B cell (primary cell): ENCODE results near the gene ADGRV1. TPM values are rescaled to one million over a fixed set of nuclear protein-coding genes. Genes with fewer than 3 reads are reported as not detected.

Experiments
- ATAC-seq: fragments of 200-7000 bp; cut with Tn5 transposase; one replicate; pipeline ENCODE4 v1.10.0; 2021; ENCODE audit warnings: low read depth, mild to moderate bottlenecking, moderate number of reproducible peaks, moderate library complexity
- CTCF ChIA-PET: fragments of 350-600 bp; sonication (Branson Sonifier 250); formaldehyde crosslinking; loops from one replicate; lab custom pipeline; 2021; ENCODE audit warnings: antibody characterized with exemption, inconsistent platforms; lab: Charles Lee
- POLR2A ChIA-PET: fragments of 350-600 bp; sonication (Branson Sonifier 250); formaldehyde crosslinking; loops from one replicate; lab custom pipeline; 2021; ENCODE audit warnings: antibody characterized with exemption; lab: Charles Lee
- DNase-seq: peaks from one replicate; pipeline ENCODE4 v3.0.0; 2013
- H2AFZ ChIP-seq: 2 replicates; pipeline ENCODE4 v1.6.1; 2012; ENCODE audit warnings: mild to moderate bottlenecking, low read depth, low read length; ENCODE audit not compliant: insufficient read depth, poor library complexity, severe bottlenecking
- H3K27ac ChIP-seq, 2 donors: 1 replicate in 1 of 2; 2 replicates in 1 of 2; pipeline ENCODE4 v1.5.1; 2012 to 2013; ENCODE audit warnings: low read length in 2 of 2, mild to moderate bottlenecking in 2 of 2, moderate library complexity in 1 of 2
- H3K27me3 ChIP-seq, 4 experiments: fragments of 200-600 bp in 1 of 4; sonication (generic) in 1 of 4; replicated peaks in 1 of 4; 1 replicate in 2 of 4; 2 replicates in 2 of 4; pipeline versions ENCODE4 v1.6.1 to v1.7.0; 2013 to 2016; ENCODE audit warnings: low read length in 3 of 4, mild to moderate bottlenecking in 2 of 4, mixed read lengths in 1 of 4, moderate library complexity in 1 of 4; ENCODE audit not compliant: insufficient read depth in 4 of 4, control insufficient read depth in 3 of 4; ENCODE audit errors: control extremely low read depth in 1 of 4
- H3K36me3 ChIP-seq, 2 experiments: replicated peaks in 1 of 2; 1 replicate in 1 of 2; 2 replicates in 1 of 2; pipeline versions ENCODE4 v1.6.1 to v1.7.1; 2013; ENCODE audit warnings: low read length in 1 of 2; ENCODE audit not compliant: insufficient read depth in 2 of 2, control insufficient read depth in 1 of 2; ENCODE audit errors: control extremely low read depth in 1 of 2, extremely low read depth in 1 of 2
- H3K4me1 ChIP-seq, 2 donors: fragments of 200-600 bp in 1 of 2; sonication (generic) in 1 of 2; 1 replicate in 1 of 2; 2 replicates in 1 of 2; pipeline versions ENCODE4 v1.5.1 to v1.6.1; 2013 to 2017; ENCODE audit warnings: low read length in 2 of 2; ENCODE audit not compliant: control insufficient read depth in 2 of 2, insufficient read depth in 2 of 2
- H3K4me2 ChIP-seq: replicated peaks from 2 replicates; pipeline ENCODE3; 2012; ENCODE audit warnings: mild to moderate bottlenecking, low read depth, low read length; ENCODE audit not compliant: poor library complexity, severe bottlenecking
- H3K4me3 ChIP-seq, 5 experiments: fragments of 200-600 bp in 1 of 5; sonication (generic) in 1 of 5; 1 replicate in 3 of 5; 2 replicates in 2 of 5; pipeline versions ENCODE4 v1.5.1 to v1.7.0; 2011 to 2016; ENCODE audit warnings: low read length in 4 of 5, mild to moderate bottlenecking in 4 of 5, low read depth in 2 of 5, control low read depth in 1 of 5, moderate library complexity in 1 of 5; ENCODE audit not compliant: insufficient read depth in 1 of 5; ENCODE audit errors: control extremely low read depth in 1 of 5, extremely low read depth in 1 of 5
- H3K79me2 ChIP-seq: fragments of 200-600 bp; sonication (generic); one replicate; pipeline ENCODE4 v1.6.0; 2016; ENCODE audit warnings: low read length; ENCODE audit not compliant: control insufficient read depth, insufficient read depth
- H3K9ac ChIP-seq: fragments of 200-600 bp; sonication (generic); 2 replicates; pipeline ENCODE4 v1.6.1; 2017; ENCODE audit warnings: mild to moderate bottlenecking, low read length, moderate library complexity
- H3K9me3 ChIP-seq, 3 donors: one replicate each; pipeline versions ENCODE4 v1.6.1 to v1.7.1; 2013; ENCODE audit warnings: low read length in 2 of 3; ENCODE audit not compliant: control insufficient read depth in 2 of 3, insufficient read depth in 1 of 3; ENCODE audit errors: control extremely low read depth in 1 of 3
- H4K20me1 ChIP-seq: 2 replicates; pipeline ENCODE4 v1.6.0; 2012; ENCODE audit warnings: mild to moderate bottlenecking, low read length; ENCODE audit not compliant: insufficient read depth, control insufficient read depth, poor library complexity, severe bottlenecking
- H3K27ac Mint-ChIP-seq: one replicate; pipeline ENCODE4 v1.8.0; 2021; ENCODE audit warnings: mixed read lengths
- H3K27me3 Mint-ChIP-seq: one replicate; pipeline ENCODE4 v1.8.0; 2021; ENCODE audit warnings: mixed read lengths
- H3K4me1 Mint-ChIP-seq: one replicate; pipeline ENCODE4 v1.8.0; 2021; ENCODE audit warnings: mixed read lengths
- H3K4me3 Mint-ChIP-seq: one replicate; pipeline ENCODE4 v1.8.0; 2021; ENCODE audit warnings: mixed read lengths
- H3K9me3 Mint-ChIP-seq: one replicate; pipeline ENCODE4 v1.8.0; 2022; ENCODE audit warnings: mixed read lengths; ENCODE audit not compliant: insufficient read depth
- EZH2 ChIP-seq: IDR thresholded peaks from 2 replicates; pipeline ENCODE4 v1.6.1; 2012; ENCODE audit warnings: borderline replicate concordance, low read depth, mild to moderate bottlenecking, moderate library complexity, low read length; ENCODE audit not compliant: insufficient read depth, poor library complexity, severe bottlenecking
- WGBS: methylation state at CpG from one replicate; pipeline ENCODE4 v1.1.5; 2013; ENCODE audit warnings: missing lambda C conversion rate; ENCODE audit not compliant: insufficient coverage; 5-methylcytosine and 5-hydroxymethylcytosine counted together
- intact Hi-C: fragments of 100-400 bp; cut with micrococcal nuclease; formaldehyde crosslinking; loops from one replicate; pipeline ENCODE4 v1.10.0; 2022
- polyA plus RNA-seq: library from polyadenylated mRNA; depleted of rRNA; stranded (reverse); fragments of >200 nt; gene quantifications from 2 replicates; pipeline ENCODE4 v1.2.3, GENCODE V29; 2012
- total RNA-seq, 2 donors: library from RNA; stranded (reverse); fragments of 120-200 nt in 1 of 2; gene quantifications; 1 replicate in 1 of 2; 2 replicates in 1 of 2; pipeline versions ENCODE4 v1.2.3 to v1.2.4, GENCODE V29; 2013 to 2022
- TF ChIP-seq, protein P1 (sequence below): fragments of 200-600 bp; IDR thresholded peaks from one replicate; pipeline ENCODE4 v1.8.0; 2022; ENCODE audit warnings: antibody characterized with exemption, mild to moderate bottlenecking

The ADGRV1 gene
- total and polyA plus RNA-seq, 2 donors (not counting 1 experiment from before 2014, with no cell fraction given), result 0.07 TPM; not detected in 1

- Histone ChIP-seq H3K9ac (no peak overlapping the region), H4K20me1 (no peaks in the 10 kb centered on the region), H3K9me3 (no peaks in the 10 kb centered on the region), H3K4me3 (no peak overlapping the region), H3K4me2 (no peak overlapping the region), H3K4me1 (no peaks in the 10 kb centered on the region), H2AFZ (no peak overlapping the region), H3K27ac (no peak overlapping the region), H3K36me3 (no peaks in the 10 kb centered on the region), H3K27me3 (no peaks in the 10 kb centered on the region), H3K79me2 (no peaks in the 10 kb centered on the region)
- ChIA-PET POLR2A (no interaction called here), CTCF (no interaction called here)
- DNase-seq (no peak), ATAC-seq (no peak)
- Mint-ChIP-seq H3K9me3 (no peaks in the 10 kb centered on the region), H3K27ac (no peak overlapping the region), H3K27me3 (peaks cover 7% of the 10 kb centered on the region), H3K4me1 (no peaks in the 10 kb centered on the region), H3K4me3 (no peak overlapping the region)
- intact Hi-C loops, result no loop called here
- TF ChIP-seq EZH2, result no peak
- TF ChIP-seq, protein P1, sequence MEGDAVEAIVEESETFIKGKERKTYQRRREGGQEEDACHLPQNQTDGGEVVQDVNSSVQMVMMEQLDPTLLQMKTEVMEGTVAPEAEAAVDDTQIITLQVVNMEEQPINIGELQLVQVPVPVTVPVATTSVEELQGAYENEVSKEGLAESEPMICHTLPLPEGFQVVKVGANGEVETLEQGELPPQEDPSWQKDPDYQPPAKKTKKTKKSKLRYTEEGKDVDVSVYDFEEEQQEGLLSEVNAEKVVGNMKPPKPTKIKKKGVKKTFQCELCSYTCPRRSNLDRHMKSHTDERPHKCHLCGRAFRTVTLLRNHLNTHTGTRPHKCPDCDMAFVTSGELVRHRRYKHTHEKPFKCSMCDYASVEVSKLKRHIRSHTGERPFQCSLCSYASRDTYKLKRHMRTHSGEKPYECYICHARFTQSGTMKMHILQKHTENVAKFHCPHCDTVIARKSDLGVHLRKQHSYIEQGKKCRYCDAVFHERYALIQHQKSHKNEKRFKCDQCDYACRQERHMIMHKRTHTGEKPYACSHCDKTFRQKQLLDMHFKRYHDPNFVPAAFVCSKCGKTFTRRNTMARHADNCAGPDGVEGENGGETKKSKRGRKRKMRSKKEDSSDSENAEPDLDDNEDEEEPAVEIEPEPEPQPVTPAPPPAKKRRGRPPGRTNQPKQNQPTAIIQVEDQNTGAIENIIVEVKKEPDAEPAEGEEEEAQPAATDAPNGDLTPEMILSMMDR, result no peak
- WGBS, result no CpG with 5 or more reads among the region's 2 CpGs
Observed at GRCh38 chr5:91022518-91022917, 463.9 kb downstream of the ADGRV1 start.

- Mint-ChIP-seq H3K4me3 (no peak overlapping the region), H3K9me3 (no peaks in the 10 kb centered on the region), H3K4me1 (no peaks in the 10 kb centered on the region), H3K27ac (no peak overlapping the region), H3K27me3 (peaks cover 3% of the 10 kb centered on the region)
- Histone ChIP-seq H3K27me3 (no peaks in the 10 kb centered on the region), H3K36me3 (no peaks in the 10 kb centered on the region), H3K27ac (no peak overlapping the region), H2AFZ (no peak overlapping the region), H3K9me3 (no peaks in the 10 kb centered on the region), H3K4me1 (no peaks in the 10 kb centered on the region), H3K79me2 (no peaks in the 10 kb centered on the region), H4K20me1 (no peaks in the 10 kb centered on the region), H3K9ac (no peak overlapping the region), H3K4me3 (no peak overlapping the region), H3K4me2 (no peak overlapping the region)
- no peak for DNase-seq
- ChIA-PET POLR2A (no interaction called here), CTCF (no interaction called here)
- no CpG with 5 or more reads among the region's 2 CpGs for WGBS
- intact Hi-C loops, result no loop called here
- ATAC-seq, result no peak
- TF ChIP-seq, protein P1, result no peak
- TF ChIP-seq EZH2, result no peak
Observed at GRCh38 chr5:91024206-91024605, 465.6 kb downstream of the ADGRV1 start.
